ENCODE measurements around the gene EPHB2.

EPHB2 gene

DNA sequence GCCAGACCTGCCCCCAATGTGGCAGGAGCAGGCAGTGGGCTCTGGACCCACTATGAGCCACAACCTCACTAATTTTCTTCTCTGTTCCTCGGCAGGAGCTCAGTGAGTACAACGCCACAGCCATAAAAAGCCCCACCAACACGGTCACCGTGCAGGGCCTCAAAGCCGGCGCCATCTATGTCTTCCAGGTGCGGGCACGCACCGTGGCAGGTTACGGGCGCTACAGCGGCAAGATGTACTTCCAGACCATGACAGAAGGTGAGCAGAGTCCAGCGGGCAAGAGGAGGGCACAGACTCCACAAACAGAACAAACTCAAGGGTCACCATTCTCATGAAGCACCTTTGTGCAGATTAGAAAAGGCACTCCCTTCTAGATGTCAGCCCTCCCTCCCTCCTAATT is 182.2 kb downstream of the EPHB2 start:
- no peak overlapping the region for H3K4me3 ChIP-seq (ENCODE audit: low read length)
- H3K27me3 ChIP-seq (ENCODE audit: control insufficient read depth, insufficient read depth, low read length): no peaks in the 10 kb centered on the region
- no CpG with 5 or more reads among the region's 13 CpGs for WGBS (ENCODE audit: insufficient coverage, insufficient read length)
- H3K27ac ChIP-seq (ENCODE audit: low read length): no peak overlapping the region
- DNase-seq (ENCODE audit: low read depth, low spot score): no peak
- no peaks in the 10 kb centered on the region for H3K4me1 ChIP-seq (ENCODE audit: control insufficient read depth, insufficient read depth, low read length)
- no peaks in the 10 kb centered on the region for H3K9me3 ChIP-seq (ENCODE audit: control insufficient read depth, insufficient read depth, low read length)
- H3K36me3 ChIP-seq (ENCODE audit: control insufficient read depth, insufficient read depth, low read length): no peaks in the 10 kb centered on the region

DNA sequence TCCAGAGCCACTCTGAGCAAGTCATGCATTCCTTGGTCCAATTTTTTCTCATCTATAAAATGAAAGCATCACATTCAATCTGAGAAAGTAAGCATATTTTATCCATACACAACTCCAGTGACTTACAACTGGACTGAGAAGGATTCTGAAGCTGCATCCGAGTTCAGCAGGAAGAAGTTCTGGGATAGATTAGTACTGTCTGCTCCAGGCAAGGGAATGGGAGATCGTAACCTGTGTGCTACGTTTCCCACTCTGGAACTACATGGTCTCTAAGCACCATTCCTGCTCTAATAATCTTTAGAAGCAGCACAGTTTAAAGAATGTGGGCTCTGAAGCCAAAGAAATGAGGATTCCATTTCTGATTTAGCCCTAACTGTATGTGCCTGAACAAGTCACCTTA is 182.7 kb downstream of the EPHB2 start:
- no peak overlapping the region for H3K4me3 ChIP-seq (ENCODE audit: low read length)
- DNase-seq (ENCODE audit: low read depth, low spot score): no peak
- H3K27ac ChIP-seq (ENCODE audit: low read length): no peak overlapping the region
- H3K27me3 ChIP-seq (ENCODE audit: control insufficient read depth, insufficient read depth, low read length): no peaks in the 10 kb centered on the region
- H3K36me3 ChIP-seq (ENCODE audit: control insufficient read depth, insufficient read depth, low read length): no peaks in the 10 kb centered on the region
- H3K4me1 ChIP-seq (ENCODE audit: control insufficient read depth, insufficient read depth, low read length): no peaks in the 10 kb centered on the region
- WGBS (ENCODE audit: insufficient coverage, insufficient read length): no CpG with 5 or more reads among the region's 3 CpGs
- H3K9me3 ChIP-seq (ENCODE audit: control insufficient read depth, insufficient read depth, low read length): no peaks in the 10 kb centered on the region

DNA sequence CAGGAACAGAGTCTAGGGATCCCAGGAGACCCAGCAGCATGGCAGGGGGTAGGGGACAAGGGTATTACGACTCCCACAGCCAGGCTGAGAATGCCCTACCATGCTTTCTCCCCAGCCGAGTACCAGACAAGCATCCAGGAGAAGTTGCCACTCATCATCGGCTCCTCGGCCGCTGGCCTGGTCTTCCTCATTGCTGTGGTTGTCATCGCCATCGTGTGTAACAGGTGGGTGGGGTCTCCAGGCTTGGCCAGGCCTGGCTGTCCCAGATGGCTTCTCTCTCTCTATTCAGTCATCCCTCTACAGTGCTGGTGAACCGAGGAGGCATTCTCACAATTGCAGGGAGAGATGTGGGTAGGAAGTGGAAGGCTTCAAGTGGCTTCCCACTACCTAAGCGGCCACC is 184.7 kb downstream of the EPHB2 start:
- H3K9me3 ChIP-seq (ENCODE audit: control insufficient read depth, insufficient read depth, low read length): no peaks in the 10 kb centered on the region
- no peaks in the 10 kb centered on the region for H3K27me3 ChIP-seq (ENCODE audit: control insufficient read depth, insufficient read depth, low read length)
- WGBS (ENCODE audit: insufficient coverage, insufficient read length): no CpG with 5 or more reads among the region's 9 CpGs
- H3K36me3 ChIP-seq (ENCODE audit: control insufficient read depth, insufficient read depth, low read length): no peaks in the 10 kb centered on the region
- no peak overlapping the region for H3K27ac ChIP-seq (ENCODE audit: low read length)
- no peaks in the 10 kb centered on the region for H3K4me1 ChIP-seq (ENCODE audit: control insufficient read depth, insufficient read depth, low read length)
- H3K4me3 ChIP-seq (ENCODE audit: low read length): no peak overlapping the region
- DNase-seq (ENCODE audit: low read depth, low spot score): no peak

DNA sequence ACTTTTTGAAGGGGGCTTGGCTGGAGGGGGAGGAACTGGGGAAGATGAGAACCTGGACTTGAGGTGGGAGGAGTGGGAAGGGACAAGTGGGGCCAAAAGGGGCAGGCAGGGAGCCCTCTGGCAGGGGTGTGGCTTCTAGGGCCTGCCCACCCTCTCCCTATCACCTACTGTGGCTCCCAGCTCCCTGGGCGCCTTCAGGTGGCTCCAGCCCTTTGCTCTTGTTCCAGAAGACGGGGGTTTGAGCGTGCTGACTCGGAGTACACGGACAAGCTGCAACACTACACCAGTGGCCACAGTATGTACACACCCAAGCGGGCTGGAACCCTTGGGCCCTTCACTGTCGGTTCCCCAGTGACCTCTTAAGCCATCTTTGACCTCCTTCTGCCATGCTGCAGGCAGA is 185.5 kb downstream of the EPHB2 start:
- Histone ChIP-seq H3K36me3 (ENCODE audit: control insufficient read depth, insufficient read depth, low read length) (no peaks in the 10 kb centered on the region), H3K9me3 (ENCODE audit: control insufficient read depth, insufficient read depth, low read length) (no peaks in the 10 kb centered on the region), H3K27me3 (ENCODE audit: control insufficient read depth, insufficient read depth, low read length) (no peaks in the 10 kb centered on the region), H3K4me3 (ENCODE audit: low read length) (no peak overlapping the region), H3K4me1 (ENCODE audit: control insufficient read depth, insufficient read depth, low read length) (no peaks in the 10 kb centered on the region), H3K27ac (ENCODE audit: low read length) (no peak overlapping the region)
- no CpG with 5 or more reads among the region's 7 CpGs for WGBS (ENCODE audit: insufficient coverage, insufficient read length)
- no peak for DNase-seq (ENCODE audit: low read depth, low spot score)

DNA sequence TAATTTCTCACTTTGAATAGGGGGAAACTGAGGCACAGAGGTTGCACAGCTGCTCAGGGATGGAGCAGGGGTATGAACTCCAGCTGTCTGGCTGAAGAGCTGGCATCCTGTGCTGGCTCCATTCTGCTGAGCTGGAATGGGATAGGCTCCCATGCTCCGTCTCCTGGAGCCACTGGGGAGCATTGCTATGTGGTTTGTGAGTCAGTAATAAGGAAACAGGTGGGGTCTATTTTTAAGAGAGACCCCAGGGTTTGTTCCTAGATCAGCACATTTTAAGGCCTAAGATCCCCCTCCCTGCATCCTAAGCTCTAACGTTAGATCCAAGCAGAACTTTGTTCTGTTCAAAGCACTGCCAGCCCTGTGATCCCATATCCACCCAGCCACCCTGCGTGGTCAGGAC is 189.8 kb downstream of the EPHB2 start:
- Histone ChIP-seq H3K27me3 (ENCODE audit: control insufficient read depth, insufficient read depth, low read length) (no peaks in the 10 kb centered on the region), H3K27ac (ENCODE audit: low read length) (no peak overlapping the region), H3K9me3 (ENCODE audit: control insufficient read depth, insufficient read depth, low read length) (no peaks in the 10 kb centered on the region), H3K4me3 (ENCODE audit: low read length) (no peak overlapping the region), H3K36me3 (ENCODE audit: control insufficient read depth, insufficient read depth, low read length) (no peaks in the 10 kb centered on the region), H3K4me1 (ENCODE audit: control insufficient read depth, insufficient read depth, low read length) (no peaks in the 10 kb centered on the region)
- DNase-seq (ENCODE audit: low read depth, low spot score): no peak
- no CpG with 5 or more reads among the region's 3 CpGs for WGBS (ENCODE audit: insufficient coverage, insufficient read length)

DNA sequence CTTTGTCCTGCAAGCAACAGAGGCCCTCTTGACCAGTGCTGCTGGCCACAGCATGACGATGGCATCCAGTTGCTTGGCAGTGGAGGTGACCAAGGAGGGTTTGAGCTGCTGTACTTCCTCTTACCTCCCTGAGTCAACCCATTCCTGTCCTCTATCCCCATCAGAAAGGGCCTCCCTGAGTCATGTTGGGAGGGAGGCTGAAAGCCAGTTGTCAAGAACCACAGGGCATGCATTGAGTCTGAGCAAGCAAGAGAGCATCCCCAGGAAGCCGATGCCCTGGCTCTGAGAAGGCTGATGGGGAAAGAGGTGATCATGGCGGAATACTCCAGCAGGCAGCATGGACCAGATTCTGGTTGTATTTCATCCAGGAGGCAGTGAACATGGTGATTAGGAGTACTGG is 192.5 kb downstream of the EPHB2 start:
- no CpG with 5 or more reads among the region's 3 CpGs for WGBS (ENCODE audit: insufficient coverage, insufficient read length)
- no peak overlapping the region for H3K27ac ChIP-seq (ENCODE audit: low read length)
- H3K4me1 ChIP-seq (ENCODE audit: control insufficient read depth, insufficient read depth, low read length): no peaks in the 10 kb centered on the region
- H3K9me3 ChIP-seq (ENCODE audit: control insufficient read depth, insufficient read depth, low read length): no peaks in the 10 kb centered on the region
- no peak overlapping the region for H3K4me3 ChIP-seq (ENCODE audit: low read length)
- DNase-seq (ENCODE audit: low read depth, low spot score): no peak
- no peaks in the 10 kb centered on the region for H3K27me3 ChIP-seq (ENCODE audit: control insufficient read depth, insufficient read depth, low read length)
- no peaks in the 10 kb centered on the region for H3K36me3 ChIP-seq (ENCODE audit: control insufficient read depth, insufficient read depth, low read length)

DNA sequence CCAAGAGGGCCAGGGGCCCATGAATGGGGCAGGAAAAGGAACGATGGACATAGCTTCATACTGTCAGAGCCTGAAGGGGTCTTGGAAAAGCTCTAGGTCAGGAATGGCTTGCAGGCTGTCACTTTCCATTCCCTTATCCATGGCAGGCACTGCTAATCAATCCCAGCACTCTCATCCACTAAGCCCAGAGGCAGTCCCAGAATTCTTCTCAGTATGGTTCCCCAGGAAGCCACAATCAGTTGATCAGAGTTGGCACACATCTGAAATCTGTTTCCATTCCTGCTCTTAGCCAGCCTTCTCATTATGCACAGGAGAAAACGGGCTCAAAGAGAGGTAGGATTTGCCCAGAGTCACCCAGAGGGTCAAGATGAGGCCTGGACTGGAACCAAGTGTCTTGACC is 196.3 kb downstream of the EPHB2 start:
- no peaks in the 10 kb centered on the region for H3K27me3 ChIP-seq (ENCODE audit: control insufficient read depth, insufficient read depth, low read length)
- no CpG with 5 or more reads among the region's 2 CpGs for WGBS (ENCODE audit: insufficient coverage, insufficient read length)
- H3K4me3 ChIP-seq (ENCODE audit: low read length): no peak overlapping the region
- no peak overlapping the region for H3K27ac ChIP-seq (ENCODE audit: low read length)
- no peaks in the 10 kb centered on the region for H3K4me1 ChIP-seq (ENCODE audit: control insufficient read depth, insufficient read depth, low read length)
- H3K9me3 ChIP-seq (ENCODE audit: control insufficient read depth, insufficient read depth, low read length): no peaks in the 10 kb centered on the region
- DNase-seq (ENCODE audit: low read depth, low spot score): no peak
- H3K36me3 ChIP-seq (ENCODE audit: control insufficient read depth, insufficient read depth, low read length): no peaks in the 10 kb centered on the region

DNA sequence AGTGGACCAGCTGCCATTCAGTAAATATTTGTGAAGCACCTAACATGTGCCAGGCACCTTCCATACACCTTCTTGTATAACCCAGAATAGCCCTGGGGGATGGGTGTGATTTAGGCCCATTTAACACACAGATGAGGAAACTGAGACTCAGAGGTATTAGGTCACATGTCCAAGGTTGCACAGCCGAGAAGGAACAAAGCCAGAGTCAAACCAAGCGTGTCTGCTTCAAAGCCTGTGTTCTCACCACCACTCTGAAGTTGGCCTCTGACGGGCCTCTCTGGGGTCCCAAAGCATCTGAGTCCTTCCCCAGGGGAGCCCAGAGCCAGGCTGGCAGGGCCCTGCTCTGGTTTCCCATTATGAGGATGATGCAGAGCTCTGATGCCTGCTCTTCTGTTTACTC is 196.9 kb downstream of the EPHB2 start:
- no CpG with 5 or more reads among the region's 3 CpGs for WGBS (ENCODE audit: insufficient coverage, insufficient read length)
- no peaks in the 10 kb centered on the region for H3K36me3 ChIP-seq (ENCODE audit: control insufficient read depth, insufficient read depth, low read length)
- no peak for DNase-seq (ENCODE audit: low read depth, low spot score)
- no peaks in the 10 kb centered on the region for H3K4me1 ChIP-seq (ENCODE audit: control insufficient read depth, insufficient read depth, low read length)
- no peak overlapping the region for H3K27ac ChIP-seq (ENCODE audit: low read length)
- no peaks in the 10 kb centered on the region for H3K27me3 ChIP-seq (ENCODE audit: control insufficient read depth, insufficient read depth, low read length)
- H3K9me3 ChIP-seq (ENCODE audit: control insufficient read depth, insufficient read depth, low read length): no peaks in the 10 kb centered on the region
- H3K4me3 ChIP-seq (ENCODE audit: low read length): no peak overlapping the region

DNA sequence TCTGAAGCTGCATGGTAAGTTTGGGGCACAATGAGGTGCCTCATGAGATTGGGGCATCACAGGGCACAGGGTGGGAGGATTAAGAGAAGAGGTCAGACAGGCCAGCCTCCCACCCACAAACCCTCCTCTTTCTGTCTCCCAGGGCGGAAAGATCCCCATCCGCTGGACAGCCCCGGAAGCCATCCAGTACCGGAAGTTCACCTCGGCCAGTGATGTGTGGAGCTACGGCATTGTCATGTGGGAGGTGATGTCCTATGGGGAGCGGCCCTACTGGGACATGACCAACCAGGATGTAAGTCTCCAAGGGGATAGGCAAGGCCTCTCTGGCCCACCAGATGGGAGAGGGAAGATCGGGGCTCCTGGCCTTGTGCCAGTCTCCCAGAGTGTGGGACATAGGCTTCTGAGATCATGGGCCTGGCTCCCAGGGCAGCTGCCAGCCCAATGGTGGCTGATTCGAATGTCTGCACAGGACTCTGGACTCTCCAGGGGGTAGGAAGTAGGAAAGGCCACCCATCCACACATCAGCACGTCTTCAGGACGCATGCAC is 198.3 kb downstream of the EPHB2 start:
- no CpG with 5 or more reads among the region's 11 CpGs for WGBS (ENCODE audit: insufficient coverage, insufficient read length)
- Histone ChIP-seq H3K27me3 (ENCODE audit: control insufficient read depth, insufficient read depth, low read length) (no peaks in the 10 kb centered on the region), H3K9me3 (ENCODE audit: control insufficient read depth, insufficient read depth, low read length) (no peaks in the 10 kb centered on the region), H3K4me1 (ENCODE audit: control insufficient read depth, insufficient read depth, low read length) (no peaks in the 10 kb centered on the region), H3K4me3 (ENCODE audit: low read length) (no peak overlapping the region), H3K27ac (ENCODE audit: low read length) (no peak overlapping the region), H3K36me3 (ENCODE audit: control insufficient read depth, insufficient read depth, low read length) (no peaks in the 10 kb centered on the region)
- no peak for DNase-seq (ENCODE audit: low read depth, low spot score)

DNA sequence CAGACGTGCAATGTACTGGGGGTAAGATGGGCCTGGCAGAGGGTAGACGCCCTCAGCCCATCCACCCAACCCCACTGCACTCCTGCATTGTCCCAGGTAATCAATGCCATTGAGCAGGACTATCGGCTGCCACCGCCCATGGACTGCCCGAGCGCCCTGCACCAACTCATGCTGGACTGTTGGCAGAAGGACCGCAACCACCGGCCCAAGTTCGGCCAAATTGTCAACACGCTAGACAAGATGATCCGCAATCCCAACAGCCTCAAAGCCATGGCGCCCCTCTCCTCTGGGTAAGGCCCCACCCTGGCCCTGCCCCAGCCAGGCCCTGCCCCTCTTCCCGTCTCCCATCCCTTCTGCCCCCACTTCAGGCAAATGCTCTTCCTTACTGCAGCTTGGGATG is 199.6 kb downstream of the EPHB2 start:
- no peak overlapping the region for H3K4me3 ChIP-seq (ENCODE audit: low read length)

DNA sequence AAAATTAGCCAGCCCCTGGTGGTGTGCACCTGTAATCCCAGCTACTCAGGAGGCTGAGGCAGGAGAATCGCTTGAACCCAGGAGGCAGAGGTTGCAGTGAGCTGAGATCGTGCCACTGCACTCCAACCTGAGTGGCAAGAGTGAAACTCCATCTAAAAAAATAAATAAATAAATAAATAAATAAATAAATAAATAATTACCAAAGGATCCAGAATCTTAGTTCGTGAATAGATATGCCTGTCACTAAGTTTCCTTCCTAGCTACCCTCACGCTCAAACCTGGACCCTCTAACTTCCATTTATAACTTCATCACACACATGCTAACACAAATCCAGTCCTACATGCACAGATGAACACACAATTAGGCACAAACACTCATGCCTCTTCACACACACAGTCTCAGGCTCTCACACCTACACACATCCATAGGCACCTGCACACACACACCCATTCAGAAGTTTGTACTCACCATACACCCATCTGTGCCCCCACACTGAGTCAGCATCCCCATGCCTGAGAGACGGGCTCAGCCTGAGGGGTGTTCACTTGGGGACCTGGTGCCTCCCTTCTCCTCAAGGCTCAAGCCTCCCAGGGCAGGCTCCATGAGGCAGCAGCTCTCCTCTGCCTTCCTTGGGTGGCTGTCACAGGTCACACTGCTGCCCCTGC is 200.5 kb downstream of the EPHB2 start:
- H3K36me3 ChIP-seq (ENCODE audit: control insufficient read depth, insufficient read depth, low read length): no peaks in the 10 kb centered on the region
- H3K4me3 ChIP-seq (ENCODE audit: low read length): no peak overlapping the region
- no peak for DNase-seq (ENCODE audit: low read depth, low spot score)
- no peaks in the 10 kb centered on the region for H3K27me3 ChIP-seq (ENCODE audit: control insufficient read depth, insufficient read depth, low read length)
- H3K9me3 ChIP-seq (ENCODE audit: control insufficient read depth, insufficient read depth, low read length): no peaks in the 10 kb centered on the region
- no CpG with 5 or more reads among the region's 5 CpGs for WGBS (ENCODE audit: insufficient coverage, insufficient read length)
- H3K27ac ChIP-seq (ENCODE audit: low read length): no peak overlapping the region
- no peaks in the 10 kb centered on the region for H3K4me1 ChIP-seq (ENCODE audit: control insufficient read depth, insufficient read depth, low read length)

More for the DNA sequence above, 199.6 kb downstream of the EPHB2 start:
- no CpG with 5 or more reads among the region's 13 CpGs for WGBS (ENCODE audit: insufficient coverage, insufficient read length)
- Histone ChIP-seq H3K36me3 (ENCODE audit: control insufficient read depth, insufficient read depth, low read length) (no peaks in the 10 kb centered on the region), H3K4me1 (ENCODE audit: control insufficient read depth, insufficient read depth, low read length) (no peaks in the 10 kb centered on the region), H3K27me3 (ENCODE audit: control insufficient read depth, insufficient read depth, low read length) (no peaks in the 10 kb centered on the region), H3K9me3 (ENCODE audit: control insufficient read depth, insufficient read depth, low read length) (no peaks in the 10 kb centered on the region), H3K27ac (ENCODE audit: low read length) (no peak overlapping the region)
- no peak for DNase-seq (ENCODE audit: low read depth, low spot score)
